SH-SY5Y (cell line): Measurements from ENCODE around the gene UBE3B.

Experiments
- GATA2 ChIP-seq: IDR thresholded peaks from 2 replicates; pipeline ENCODE4 v1.6.1; 2011; ENCODE audit warnings: mild to moderate bottlenecking, low read depth, low read length
- GATA3 ChIP-seq: IDR thresholded peaks from 2 replicates; pipeline ENCODE4 v1.6.1; 2011; ENCODE audit warnings: low read depth, mild to moderate bottlenecking, low read length, moderate library complexity

DNA sequence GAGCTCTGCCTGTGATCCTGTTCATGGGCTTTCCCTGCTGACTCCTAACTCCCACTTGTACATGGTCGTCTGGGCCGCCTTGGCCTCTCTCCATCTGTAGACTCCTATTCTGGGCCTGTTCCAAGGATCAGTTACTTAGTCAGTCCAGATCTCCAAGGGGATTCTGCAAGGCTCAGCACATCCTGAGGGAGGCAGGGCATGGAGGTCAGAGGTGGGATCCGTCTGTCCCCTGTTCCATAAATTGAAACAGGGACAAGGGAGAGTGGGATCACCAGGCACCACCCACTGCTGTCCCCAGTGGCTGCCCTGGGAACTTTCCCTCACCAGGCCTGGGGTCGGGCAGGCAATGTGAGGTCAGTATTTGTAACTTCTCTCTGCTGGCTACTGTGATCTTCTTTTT lies 43.8 kb upstream of the UBE3B start:
- TF ChIP-seq GATA2 (no peak), GATA3 (no peak)
